NCI-H2227 treated with DMSO at 0.1 percent for 48 hours (cell line): ENCODE data around the gene CRX.
"Not testable (repeated sequence)": the region's sequence is repeated elsewhere in the genome, so short reads cannot be mapped to it uniquely, and the experiment has no call there.

Experiments used
- DNase-seq: peaks from one replicate; lab custom pipeline; 2025; lab: John Stamatoyannopoulos, UW

Gene CRX

DNA sequence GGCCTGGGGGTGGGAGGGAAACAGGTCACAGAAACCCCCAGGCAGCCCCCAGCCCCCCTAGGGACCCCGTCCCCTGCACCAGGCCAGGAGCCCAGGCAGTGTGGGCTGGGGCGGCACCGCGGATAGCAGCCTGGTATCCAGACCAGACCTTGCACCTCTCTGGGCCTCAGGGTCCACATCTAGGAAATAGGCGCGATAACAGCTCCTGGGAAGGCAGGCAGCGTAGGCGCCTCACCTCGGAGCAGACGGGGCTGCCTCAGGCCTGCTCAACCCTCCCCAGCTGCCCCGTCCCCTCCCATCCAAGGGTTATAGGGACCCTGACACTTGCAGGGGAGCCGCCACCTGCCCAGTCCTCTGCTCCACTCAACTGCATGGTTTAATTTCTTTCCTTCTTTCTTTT is 18.1 kb upstream of the CRX start:
- not testable (repeated sequence) for DNase-seq

DNA sequence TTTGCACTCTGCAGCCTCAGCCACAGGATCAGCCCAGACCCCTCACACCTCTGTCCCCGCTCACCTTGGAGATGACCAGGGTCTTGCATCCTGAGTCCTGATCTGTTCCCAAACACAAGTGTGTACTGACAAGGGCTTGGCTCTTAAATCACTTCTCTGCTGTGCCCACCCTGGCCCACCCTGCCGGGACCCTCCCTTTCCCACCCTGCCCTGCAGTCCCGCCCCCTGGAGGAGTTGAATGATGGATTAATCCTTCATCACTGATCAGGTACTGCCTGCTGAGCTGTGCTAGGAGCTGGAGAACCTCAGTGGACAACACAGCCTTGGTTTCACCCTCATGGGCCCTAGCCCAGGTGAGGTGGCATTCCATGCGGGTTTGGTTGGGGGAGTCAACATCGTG is 17.3 kb upstream of the CRX start, which contains the start of gene TPRX1:
Gene TPRX1, minus strand, starts transcription at position 101 of the 400 bp plus-strand sequence. Its CDS starts 12 bp downstream, at position 89.
- not testable (repeated sequence) for DNase-seq

DNA sequence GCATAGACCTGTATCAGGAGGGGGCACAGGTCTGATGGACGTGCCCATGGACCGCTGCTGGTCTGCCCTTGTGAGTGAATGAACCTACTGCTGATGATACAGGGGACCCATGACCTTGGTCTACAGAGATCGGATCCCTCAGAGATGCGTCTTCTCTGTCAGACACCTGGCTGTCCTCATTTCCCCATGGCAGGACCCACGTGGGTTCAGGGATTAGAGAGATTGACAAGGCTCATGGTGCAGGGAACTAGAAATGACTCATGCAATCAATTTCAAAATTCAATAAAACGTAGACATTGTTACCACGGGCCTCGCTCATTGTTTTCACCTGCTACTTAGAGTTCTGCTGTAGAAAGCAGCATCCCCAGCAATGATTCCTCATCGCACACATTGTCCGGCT is 16.4 kb upstream of the CRX start:
- DNase-seq, result no peak

DNA sequence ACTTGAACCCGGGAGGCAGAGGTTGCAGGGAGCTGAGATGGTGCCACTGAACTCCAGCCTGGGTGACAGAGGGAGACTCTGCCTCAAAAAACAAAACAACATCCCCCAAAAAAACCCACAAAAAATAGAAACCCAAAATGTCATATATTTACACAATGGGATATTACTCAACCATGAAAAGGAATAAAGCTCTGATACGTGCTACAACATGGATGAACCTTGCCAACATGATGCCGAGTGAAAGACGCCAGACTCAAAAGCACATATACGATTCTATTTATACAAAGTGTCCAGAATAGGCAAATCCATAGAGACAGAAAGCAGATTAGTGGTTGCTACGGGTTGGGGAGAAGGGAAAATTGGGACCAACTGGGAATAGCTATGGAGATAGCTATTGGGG is 15.3 kb upstream of the CRX start:
- no peak for DNase-seq

DNA sequence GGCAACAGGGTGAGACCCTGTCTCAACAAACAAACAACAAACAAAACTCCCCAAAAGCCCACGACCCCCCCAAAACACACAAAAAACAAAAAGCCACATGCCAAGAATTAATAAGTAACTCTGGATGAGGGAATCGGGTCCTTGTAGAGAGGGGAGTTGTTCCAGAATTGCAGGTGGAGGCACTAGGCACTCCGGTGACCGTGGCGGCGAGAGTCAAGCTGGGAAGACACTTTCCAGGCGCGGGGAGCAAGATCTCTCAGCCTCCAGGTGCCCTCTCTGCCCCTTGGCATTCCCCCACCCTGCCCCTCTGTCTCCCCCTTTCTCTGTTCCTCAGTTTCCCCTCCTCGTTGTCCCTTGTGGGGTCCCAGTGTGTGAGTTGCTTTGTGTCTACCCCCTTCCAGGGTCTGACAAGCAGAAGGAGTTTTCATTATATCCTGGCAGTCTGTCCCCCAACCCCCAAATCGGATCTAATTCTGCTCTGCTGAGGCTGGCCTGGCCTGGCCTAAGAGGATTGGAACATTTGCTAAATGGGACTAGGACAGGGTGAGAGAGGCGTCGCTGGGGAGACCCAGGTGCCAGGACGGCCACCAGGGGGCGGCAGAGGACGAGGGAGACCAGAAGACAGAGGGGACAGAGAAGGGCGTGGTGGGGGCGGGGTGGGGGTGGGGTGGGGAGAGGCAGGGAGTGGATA is 8.3 kb upstream of the CRX start:
- peak; percentile 40 for DNase-seq

DNA sequence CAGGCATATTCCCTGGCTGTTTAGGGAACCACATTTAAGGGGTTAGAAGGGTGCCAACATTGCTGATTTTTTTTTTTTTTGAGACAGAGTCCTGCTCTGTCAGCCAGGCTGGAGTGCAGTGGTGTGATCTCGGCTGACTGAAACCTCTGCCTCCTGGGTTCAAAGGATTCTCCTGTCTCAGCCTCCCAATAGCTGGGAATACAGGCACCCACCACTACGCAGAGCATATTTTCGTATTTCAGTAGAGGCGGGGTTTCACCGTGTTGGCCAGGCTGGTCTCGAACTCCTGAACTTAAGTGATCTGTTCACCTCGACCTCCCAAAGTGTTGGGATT is 7.8 kb upstream of the CRX start:
- no peak for DNase-seq

DNA sequence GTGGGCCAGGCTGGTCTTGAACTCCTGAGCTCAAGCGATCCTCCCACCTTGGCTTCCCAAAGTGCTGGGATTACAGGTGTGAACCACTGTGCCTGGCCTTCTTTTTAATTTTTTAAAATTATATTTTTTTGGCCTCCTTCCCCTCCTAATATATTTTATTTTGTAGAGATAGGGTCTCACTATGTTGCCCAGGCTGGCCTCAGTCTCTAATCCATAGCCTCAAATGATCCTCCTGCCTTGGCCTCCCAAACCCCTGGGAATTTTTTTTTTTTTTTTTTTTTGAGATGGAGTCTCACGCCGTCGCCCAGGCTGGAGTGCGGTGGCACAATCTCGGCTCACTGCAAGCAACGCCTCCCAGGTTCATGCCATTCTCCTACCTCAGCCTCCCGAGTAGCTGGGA is 5.5 kb upstream of the CRX start:
- not testable (repeated sequence) for DNase-seq

DNA sequence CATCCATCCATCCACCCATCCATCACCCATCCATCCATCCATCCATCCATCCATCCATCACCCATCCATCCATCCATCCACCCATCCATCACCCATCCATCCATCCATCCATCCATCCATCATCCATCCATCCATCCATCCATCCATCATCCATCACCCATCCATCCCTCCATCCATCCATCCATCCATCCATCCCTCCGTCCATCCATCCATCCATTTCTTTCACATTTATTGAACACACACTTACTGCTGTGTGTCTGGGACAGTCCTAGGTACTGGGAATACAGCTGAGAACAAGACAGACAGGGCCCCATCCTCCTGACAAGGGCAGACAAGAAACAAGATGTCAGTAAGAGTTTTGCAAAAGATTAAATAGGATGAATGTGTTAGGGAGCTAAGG is 3.5 kb upstream of the CRX start:
- not testable (repeated sequence) for DNase-seq

DNA sequence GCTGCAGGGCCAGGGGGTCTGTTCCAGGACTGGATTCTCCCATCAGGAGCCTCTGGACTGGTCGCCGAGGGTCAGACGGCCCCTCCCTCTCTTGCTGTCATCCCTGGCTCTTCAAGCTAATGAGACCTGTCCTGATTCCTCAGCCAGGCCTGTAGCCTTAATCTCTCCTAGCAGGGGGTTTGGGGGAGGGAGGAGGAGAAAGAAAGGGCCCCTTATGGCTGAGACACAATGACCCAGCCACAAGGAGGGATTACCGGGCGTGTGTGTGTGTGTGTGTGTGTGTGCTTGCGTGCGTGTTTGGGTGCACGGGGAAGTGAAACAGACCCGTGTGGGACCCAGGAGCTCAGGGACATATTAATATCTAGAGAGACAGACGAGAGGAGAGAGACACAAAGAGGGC is 1.9 kb upstream of the CRX start:
- DNase-seq, result no peak

DNA sequence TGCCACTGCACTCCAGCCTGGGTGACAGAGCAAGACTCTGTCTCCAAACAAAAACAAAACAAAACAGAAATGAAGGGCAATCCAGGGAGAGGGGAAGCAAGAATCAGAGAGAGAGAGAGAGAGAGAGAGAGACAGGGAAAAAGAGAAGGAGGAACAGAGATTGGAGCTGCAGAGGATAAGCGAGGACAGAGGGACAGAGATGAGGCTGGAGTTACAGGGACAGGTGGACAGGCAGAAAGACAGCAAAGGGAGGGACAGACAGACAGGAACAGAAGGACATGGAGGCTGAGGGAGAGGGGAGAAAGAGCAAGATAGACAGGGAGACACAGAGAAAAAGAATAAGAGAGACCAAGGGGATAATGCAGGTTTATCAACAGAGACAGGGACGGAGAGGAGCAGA is 1.3 kb upstream of the CRX start:
- DNase-seq, result no peak

DNA sequence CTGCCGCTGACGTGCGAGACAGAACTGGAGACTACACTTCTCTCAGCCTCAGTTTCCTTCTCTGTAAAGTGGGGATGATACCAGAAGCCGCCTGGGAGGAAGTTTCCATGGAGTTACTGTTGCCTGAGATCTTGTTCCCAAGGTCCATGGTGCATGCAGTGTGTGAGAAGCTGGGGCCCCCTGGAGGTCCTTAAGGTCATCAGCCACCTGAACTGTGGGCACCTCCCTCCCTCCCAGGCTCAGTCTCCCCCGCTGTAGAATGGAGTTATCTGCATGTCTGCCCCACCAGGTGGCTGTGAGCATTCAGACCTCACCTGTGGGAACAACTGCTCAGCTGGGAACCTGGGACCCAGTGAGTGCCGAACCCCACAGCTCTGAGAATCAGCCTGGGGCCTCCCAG is 2.7 kb downstream of the CRX start:
- no peak for DNase-seq

DNA sequence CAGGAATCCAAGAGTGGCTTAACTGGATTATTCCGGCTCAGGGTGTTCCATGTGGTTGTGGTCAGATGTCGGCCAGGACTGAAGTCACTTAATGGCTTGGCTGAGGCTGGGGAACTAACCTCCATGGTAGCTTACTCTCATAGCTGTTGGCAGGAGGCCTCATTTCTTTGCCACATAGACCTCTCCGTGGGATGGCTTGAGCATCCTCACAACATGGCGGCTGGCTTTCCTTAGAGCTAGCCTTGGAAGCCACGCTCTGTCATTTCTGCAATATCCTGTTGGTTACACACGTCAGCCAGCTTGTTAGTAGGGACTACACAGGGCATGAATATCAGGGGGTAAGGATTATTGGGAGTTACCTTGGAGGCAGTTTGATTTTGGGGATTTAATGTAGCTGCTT is 5.1 kb downstream of the CRX start:
- no peak for DNase-seq

DNA sequence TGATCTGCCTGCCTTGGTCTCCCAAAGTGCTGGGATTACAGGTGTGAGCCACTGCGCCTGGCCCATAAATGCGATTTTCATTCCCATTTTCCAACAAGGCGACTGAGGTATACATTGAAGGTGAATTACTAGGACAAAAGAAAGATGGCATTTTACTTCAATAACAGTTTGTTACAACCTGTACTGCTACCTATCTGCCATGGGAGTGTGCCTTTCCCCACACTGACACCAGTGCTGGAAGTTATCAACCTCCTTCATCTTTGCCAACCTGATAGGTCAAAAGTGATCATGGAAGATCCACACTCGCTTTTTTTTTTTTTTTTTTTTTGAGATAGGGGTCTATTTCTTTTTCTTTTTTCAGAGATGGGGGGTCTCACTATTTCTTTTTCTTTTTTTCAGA is 11.0 kb downstream of the CRX start:
- DNase-seq, result no peak

DNA sequence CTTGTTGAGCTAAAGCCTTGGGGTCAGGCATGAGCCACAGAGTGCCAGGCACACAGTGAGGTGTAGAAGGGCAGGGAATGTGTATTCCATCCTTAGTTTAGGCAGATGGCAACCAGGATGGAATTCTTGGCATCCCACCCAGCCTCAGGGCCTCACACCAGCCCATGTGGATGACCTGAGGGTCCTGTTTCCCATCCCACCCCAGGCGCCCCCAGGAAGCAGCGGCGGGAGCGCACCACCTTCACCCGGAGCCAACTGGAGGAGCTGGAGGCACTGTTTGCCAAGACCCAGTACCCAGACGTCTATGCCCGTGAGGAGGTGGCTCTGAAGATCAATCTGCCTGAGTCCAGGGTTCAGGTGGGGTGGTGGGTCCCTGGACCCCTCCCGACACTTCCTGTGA is 14.3 kb downstream of the CRX start:
- no peak for DNase-seq

DNA sequence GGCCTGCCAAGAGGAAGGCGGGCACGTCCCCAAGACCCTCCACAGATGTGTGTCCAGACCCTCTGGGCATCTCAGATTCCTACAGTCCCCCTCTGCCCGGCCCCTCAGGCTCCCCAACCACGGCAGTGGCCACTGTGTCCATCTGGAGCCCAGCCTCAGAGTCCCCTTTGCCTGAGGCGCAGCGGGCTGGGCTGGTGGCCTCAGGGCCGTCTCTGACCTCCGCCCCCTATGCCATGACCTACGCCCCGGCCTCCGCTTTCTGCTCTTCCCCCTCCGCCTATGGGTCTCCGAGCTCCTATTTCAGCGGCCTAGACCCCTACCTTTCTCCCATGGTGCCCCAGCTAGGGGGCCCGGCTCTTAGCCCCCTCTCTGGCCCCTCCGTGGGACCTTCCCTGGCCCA is 17.7 kb downstream of the CRX start:
- DNase-seq, result no peak

DNA sequence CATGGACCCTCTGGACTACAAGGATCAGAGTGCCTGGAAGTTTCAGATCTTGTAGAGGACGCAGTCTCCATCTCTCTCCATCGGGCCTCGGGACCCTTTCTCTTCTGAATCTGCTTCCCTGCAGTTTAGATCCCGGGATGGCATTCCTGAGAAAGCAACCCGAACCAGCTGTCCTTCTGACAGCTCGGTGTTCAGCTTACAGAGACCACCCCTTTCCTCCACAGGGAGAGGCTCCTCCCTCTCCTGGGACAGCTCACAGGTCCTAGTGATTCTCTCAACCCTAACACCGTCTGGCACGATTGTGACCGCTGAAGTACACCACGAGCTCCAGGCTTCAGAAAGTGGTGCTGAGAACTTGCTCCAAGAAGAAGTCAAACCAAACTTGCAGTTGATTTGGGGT is 18.2 kb downstream of the CRX start:
- no peak for DNase-seq

DNA sequence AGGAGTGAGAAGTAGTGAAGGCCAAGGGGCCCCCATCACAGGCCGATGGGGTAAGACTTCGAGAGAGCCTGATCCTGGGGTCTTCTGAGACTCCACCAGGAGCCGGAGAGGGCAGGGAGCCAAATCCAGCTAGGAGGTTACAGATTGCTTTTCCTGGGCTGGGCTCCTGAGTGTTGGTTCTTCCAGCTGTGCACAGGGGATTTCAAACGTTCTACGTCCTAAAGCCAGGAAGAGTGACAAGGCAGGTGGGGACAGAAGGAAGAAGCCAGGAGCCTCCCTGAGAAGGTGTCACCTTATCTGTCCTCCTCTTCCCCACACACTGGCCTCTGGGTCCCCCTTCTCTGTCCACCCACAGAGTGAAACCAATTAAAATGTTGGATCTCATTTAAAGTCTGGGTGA is 21.2 kb downstream of the CRX start:
- no peak for DNase-seq

DNA sequence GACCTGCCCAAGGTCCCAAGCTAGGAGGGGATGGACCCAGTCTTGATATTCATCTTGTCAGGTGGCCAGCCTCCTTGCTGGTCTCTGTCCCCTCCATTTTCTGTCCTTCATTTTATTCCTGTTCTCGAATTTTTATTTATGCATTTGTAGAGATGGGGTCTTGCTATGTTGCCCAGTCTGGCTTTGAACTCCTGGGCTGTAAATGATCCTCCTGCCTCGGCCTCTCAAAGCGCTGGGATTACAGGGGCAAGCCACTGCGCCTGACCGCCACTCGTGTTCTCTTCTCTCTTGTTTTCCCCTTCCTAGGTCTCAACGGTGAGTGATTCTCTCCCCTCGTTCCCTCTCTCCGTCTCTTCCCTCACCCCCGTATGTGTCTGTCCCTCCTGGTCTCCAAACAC is 26.7 kb downstream of the CRX start:
- no peak for DNase-seq

DNA sequence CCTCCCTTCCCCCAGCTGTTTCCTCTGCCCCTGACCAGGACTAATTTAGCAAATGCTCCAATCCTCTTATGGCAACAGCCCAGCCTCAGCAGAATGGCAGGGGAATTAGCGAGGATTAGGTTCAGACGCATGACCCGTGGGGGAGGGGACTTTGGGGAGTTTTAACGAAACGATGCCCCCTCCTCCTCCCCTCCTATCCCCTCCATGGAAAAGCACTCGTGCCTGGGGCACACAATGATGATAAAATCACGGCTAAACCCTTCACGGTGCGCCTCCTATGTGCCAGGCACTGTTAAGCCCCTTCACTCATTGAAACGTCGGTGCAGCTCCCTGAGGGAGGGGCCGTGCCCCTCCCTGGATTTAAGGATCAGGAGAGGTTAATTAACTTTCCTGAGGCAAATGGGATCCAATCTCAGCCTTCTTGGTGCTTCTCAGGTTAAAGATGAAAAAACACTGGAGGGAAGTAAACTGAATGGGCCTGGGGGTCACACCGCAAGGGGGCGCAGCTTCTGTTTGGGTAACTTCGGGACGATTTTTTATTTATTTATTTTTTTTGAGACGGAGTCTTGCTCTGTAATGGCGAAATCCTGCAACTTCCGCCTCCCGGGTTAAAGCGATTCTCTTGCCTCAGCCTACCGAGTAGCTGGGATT is 27.2 kb downstream of the CRX start:
- DNase-seq, result no peak

DNA sequence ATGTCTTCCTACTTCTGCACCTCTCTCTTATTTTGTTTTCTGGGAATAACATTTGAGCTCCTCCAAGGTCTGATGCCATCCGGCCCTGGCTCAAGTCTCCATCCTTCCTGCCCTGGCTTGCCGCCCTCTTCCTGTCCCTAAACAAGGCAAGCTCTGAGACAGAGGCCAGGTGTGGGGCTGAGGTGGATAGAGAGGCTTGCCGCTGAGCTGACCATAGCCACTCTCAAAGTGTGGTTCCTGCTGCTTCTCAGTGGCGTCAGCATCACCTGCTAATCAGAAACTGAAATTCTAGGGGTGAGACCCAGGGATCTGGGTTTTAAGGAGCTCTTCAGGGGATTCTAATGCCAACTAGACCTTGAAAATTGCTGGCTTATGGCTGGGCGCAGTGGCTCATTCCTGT is 31.3 kb downstream of the CRX start:
- DNase-seq, result no peak

DNA sequence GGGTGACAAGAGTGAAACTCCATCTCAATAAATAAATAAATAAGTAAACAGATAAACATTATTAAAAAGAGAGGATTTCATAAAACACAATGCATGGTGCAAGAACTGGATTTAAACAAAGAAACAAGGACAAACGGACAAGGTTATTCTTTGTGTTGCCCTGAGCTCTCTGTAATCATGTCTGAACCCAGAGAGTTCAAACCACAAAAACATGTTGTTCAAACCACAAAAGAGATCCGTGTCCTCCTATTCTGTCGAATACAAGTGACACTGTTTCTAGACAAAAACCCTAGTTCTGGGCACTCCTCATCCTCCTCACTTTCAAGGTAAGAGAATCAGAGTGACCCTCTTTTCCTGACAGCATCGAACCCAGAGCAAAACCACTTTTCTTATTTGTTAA is 32.7 kb downstream of the CRX start:
- no peak for DNase-seq

DNA sequence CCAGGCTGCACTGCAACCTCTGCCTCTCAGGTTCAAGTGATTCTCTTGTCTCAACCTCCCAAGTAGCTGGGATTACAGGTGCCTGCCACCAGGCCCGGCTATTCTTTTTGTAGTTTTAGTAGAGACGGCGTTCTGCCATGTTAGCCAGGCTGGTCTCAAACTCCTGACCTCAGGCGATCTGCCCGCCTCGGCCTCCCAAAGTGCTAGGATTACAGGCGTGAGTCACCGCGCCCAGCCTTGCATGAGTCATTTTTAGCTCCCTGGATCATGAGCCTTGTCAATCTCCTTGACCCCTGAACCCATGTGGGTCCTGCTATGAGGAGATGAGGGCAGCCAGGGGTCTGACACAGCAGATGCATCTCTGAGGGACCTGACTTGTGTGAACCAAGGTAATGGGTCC is 36.5 kb downstream of the CRX start:
- not testable (repeated sequence) for DNase-seq

DNA sequence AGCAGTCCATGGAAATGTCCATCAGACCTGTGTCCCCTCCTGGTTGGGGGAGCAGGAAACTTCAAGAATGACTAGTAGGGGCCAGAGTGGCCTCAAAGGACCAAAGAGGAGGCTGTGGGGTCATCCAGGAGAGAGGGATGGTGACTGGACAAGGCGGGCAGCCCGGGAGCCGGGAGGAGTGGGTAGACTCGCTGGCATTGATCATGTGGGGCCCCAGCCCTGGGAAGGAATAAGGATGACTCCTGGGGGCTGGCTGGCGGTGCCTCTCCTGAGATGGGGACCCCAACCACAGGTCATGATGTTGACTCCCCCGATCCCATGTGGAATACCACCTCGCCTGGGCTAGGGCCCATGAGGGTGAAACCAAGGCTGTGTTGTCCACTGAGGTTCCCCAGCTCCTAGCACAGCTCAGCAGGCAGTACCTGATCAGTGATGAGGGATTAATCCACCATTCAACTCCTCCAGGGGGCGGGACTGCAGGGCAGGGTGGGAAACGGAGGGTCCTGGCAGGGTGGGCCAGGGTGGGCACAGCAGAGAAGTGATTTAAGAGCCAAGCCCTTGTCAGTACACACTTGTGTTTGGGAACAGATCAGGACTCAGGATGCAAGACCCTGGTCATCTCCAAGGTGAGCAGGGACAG is 37.0 kb downstream of the CRX start, which contains the start of gene TPRX2:
Gene TPRX2, plus strand, starts transcription at position 590 of the 640 bp plus-strand sequence. Its CDS starts 12 bp downstream, at position 602.
- DNase-seq, result not testable (repeated sequence)
